Mesothelial cell of epicardium (in vitro differentiated cells): Measurements from ENCODE around the gene EXD3. TPM values are rescaled to one million over a fixed set of nuclear protein-coding genes. Genes with fewer than 3 reads are reported as not detected.

Source experiments
- DNase-seq, 2 experiments: peaks; one replicate each; pipeline ENCODE4 v3.0.0; 2021; ENCODE audit warnings: low spot score in 2 of 2; ENCODE audit not compliant: unreplicated experiment in 2 of 2
- H3K27ac Mint-ChIP-seq: 2 replicates; pipeline ENCODE4 v1.8.0; 2021; ENCODE audit warnings: mixed read lengths
- H3K27me3 Mint-ChIP-seq: 2 replicates; pipeline ENCODE4 v1.8.0; 2021; ENCODE audit warnings: low read depth, mixed read lengths
- H3K36me3 Mint-ChIP-seq: 2 replicates; pipeline ENCODE4 v1.8.0; 2021; ENCODE audit warnings: mixed read lengths
- H3K4me1 Mint-ChIP-seq: 2 replicates; pipeline ENCODE4 v1.8.0; 2021; ENCODE audit warnings: mixed read lengths
- H3K4me3 Mint-ChIP-seq: 2 replicates; pipeline ENCODE4 v1.8.0; 2021; ENCODE audit warnings: mild to moderate bottlenecking, moderate library complexity, mixed read lengths
- H3K9me3 Mint-ChIP-seq: 2 replicates; pipeline ENCODE4 v1.8.0; 2021; ENCODE audit warnings: mixed read lengths
- total RNA-seq: library from RNA; stranded (reverse); gene quantifications from 3 replicates; pipeline ENCODE4 v1.2.1, GENCODE V29; 2021
- TF ChIP-seq, protein P1 (sequence below): fragments of 200-600 bp; sonication (generic); IDR thresholded peaks from one replicate; pipeline ENCODE4 v1.5.0; 2021; ENCODE audit warnings: antibody characterized with exemption; ENCODE audit not compliant: unreplicated experiment

The EXD3 gene
- total RNA-seq, 1 donor from 2014 or later, result 38.2 TPM

DNA sequence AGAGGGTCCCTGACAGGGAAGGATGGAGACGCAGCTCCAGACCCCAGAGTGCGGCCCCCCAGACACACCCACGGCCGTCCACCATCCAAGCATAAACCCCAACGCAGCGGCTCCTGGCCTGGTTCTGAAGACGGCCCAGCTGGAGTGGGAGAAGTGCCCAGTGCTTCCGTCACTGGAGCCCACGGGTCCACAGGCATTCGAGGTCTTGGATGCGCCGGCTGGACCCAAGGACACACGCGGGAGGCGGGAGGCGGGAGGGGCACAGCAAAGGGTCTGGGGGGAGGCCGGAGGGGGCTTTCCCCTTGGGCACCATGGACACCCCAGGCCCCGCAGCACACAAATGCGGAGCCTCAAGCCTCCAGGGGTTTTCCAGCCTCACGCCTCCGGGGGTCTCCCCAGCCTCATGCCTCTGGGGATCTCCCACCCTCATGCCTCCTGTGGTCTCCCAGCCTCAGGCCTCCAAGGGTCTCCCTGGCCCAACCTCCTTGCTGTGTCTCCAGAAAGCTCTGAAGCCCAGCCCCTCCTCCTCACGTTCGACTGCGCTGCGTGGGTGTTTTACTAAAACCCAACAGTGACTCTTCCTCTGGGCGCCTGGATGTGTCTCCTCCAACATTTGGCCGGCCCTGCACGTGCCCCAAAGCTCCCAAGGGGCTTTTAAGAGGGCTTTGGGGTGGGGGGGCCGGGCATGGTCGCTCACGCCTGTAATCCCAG lies 15.2 kb downstream of the EXD3 start:
- Mint-ChIP-seq H3K4me3 (no peak overlapping the region), H3K36me3 (peaks cover under 1% of the 10 kb centered on the region), H3K4me1 (no peaks in the 10 kb centered on the region), H3K9me3 (no peaks in the 10 kb centered on the region), H3K27me3 (no peaks in the 10 kb centered on the region), H3K27ac (no peak overlapping the region)
- DNase-seq, result no peak
- TF ChIP-seq, protein P1, sequence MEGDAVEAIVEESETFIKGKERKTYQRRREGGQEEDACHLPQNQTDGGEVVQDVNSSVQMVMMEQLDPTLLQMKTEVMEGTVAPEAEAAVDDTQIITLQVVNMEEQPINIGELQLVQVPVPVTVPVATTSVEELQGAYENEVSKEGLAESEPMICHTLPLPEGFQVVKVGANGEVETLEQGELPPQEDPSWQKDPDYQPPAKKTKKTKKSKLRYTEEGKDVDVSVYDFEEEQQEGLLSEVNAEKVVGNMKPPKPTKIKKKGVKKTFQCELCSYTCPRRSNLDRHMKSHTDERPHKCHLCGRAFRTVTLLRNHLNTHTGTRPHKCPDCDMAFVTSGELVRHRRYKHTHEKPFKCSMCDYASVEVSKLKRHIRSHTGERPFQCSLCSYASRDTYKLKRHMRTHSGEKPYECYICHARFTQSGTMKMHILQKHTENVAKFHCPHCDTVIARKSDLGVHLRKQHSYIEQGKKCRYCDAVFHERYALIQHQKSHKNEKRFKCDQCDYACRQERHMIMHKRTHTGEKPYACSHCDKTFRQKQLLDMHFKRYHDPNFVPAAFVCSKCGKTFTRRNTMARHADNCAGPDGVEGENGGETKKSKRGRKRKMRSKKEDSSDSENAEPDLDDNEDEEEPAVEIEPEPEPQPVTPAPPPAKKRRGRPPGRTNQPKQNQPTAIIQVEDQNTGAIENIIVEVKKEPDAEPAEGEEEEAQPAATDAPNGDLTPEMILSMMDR, result no peak

- DNase-seq, result peak; percentile 63 to 85
- H3K36me3 Mint-ChIP-seq, result peaks cover 7% of the 10 kb centered on the region
- H3K4me1 Mint-ChIP-seq, result no peaks in the 10 kb centered on the region
- no peak overlapping the region for H3K27ac Mint-ChIP-seq
- H3K9me3 Mint-ChIP-seq, result peaks cover 5% of the 10 kb centered on the region
- H3K4me3 Mint-ChIP-seq, result no peak overlapping the region
- no peaks in the 10 kb centered on the region for H3K27me3 Mint-ChIP-seq
- TF ChIP-seq, protein P1, result peak; percentile 80
Measured at GRCh38 chr9:137406876-137407589, 15.9 kb downstream of the EXD3 start.

GRCh38 chr9:137406085-137406760 lies 16.7 kb downstream of the EXD3 start:
- peak overlapping the region; percentile 26 for H3K4me3 Mint-ChIP-seq

DNA sequence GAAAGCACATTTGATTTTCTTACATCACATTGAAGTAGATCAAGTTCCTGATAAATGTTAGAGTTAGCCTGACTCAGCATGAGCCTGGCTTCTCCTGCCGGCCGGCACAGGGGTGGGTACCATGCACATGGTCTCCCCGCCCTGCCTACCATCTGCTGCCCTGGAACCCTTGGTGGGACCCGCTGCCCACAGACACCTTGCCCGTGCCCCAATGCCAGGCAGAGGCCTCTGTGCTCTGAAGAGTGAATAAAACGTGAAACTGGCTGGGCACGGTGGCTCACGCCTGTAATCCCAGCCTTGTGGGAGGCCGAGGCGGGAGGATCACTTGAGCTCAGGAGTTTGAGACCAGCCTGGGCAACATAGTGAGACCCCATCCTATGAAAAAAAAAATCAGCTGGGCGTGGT lies 17.3 kb downstream of the EXD3 start:
- no peak for DNase-seq
- no peaks in the 10 kb centered on the region for H3K27me3 Mint-ChIP-seq

More at GRCh38 chr9:137406085-137406760, 16.7 kb downstream of the EXD3 start:
- H3K27me3 Mint-ChIP-seq, result no peaks in the 10 kb centered on the region
- H3K9me3 Mint-ChIP-seq, result peaks cover 5% of the 10 kb centered on the region
- no peak for DNase-seq
- TF ChIP-seq, protein P1, result no peak
- H3K4me1 Mint-ChIP-seq, result no peaks in the 10 kb centered on the region
- no peak overlapping the region for H3K27ac Mint-ChIP-seq
- peaks cover 7% of the 10 kb centered on the region for H3K36me3 Mint-ChIP-seq

DNA sequence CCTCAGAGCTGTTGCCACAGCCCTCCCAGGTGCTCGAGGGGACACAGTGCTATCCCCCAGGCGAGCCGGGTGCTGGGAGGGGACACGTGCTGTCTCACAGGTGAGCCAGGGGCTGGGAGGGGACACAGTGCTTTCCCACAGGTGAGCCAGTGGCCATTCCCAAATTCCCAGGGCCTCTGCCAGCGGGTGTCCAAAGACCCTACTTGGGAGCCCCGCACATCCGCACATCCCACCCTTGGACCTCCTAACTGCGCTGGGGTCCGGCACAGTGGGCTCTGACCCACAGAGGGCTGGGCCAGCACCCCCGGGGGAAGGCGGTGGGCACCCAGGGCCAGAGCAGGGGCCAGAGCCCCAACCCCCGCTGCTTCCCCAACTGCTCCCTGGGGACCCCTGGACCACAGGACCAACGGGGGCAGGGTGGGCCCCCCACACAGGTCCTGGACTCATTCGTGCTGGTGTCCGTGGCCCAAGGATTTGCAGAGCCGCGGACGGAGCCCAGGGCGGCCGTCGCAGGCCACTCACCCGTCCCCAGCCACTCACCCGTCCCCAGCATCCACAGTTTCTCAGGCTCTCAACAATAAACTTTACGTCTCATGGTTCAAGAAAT lies 17.9 kb downstream of the EXD3 start:
- TF ChIP-seq, protein P1, result no peak
- Mint-ChIP-seq H3K36me3 (peaks cover 10% of the 10 kb centered on the region), H3K27me3 (no peaks in the 10 kb centered on the region), H3K27ac (no peak overlapping the region), H3K9me3 (peaks cover 5% of the 10 kb centered on the region), H3K4me1 (no peaks in the 10 kb centered on the region), H3K4me3 (no peak overlapping the region)
- no peak for DNase-seq

More for the DNA sequence above, 17.3 kb downstream of the EXD3 start:
- TF ChIP-seq, protein P1, result no peak
- no peak overlapping the region for H3K4me3 Mint-ChIP-seq
- peaks cover 5% of the 10 kb centered on the region for H3K9me3 Mint-ChIP-seq
- H3K27ac Mint-ChIP-seq, result no peak overlapping the region
- peaks cover 7% of the 10 kb centered on the region for H3K36me3 Mint-ChIP-seq
- no peaks in the 10 kb centered on the region for H3K4me1 Mint-ChIP-seq
